SK-N-SH (cell line): ENCODE measurements around the gene MED27. TPM values are rescaled to one million over a fixed set of nuclear protein-coding genes. Genes with fewer than 3 reads are reported as not detected.

Experiments
- CTCF ChIA-PET: fragments of 300-600, 350-600 bp; formaldehyde crosslinking; extraction: SDS; loops from one replicate; lab custom pipeline; 2021; lab: Yijun Ruan, JAX
- POLR2A ChIA-PET: fragments of 350-600 bp; sonication (Branson Sonifier 250); formaldehyde crosslinking; extraction: SDS; loops from one replicate; lab custom pipeline; 2020; ENCODE audit warnings: antibody characterized with exemption, inconsistent platforms; lab: Yijun Ruan, JAX
- DNase-seq: peaks from one replicate; pipeline ENCODE4 v3.0.0; 2012
- H2AFZ ChIP-seq: fragments of 200-600 bp; sonication (generic); 2 replicates; pipeline ENCODE4 v1.8.1; 2016; ENCODE audit warnings: antibody characterized with exemption, mild to moderate bottlenecking, low read depth
- H3F3A ChIP-seq: fragments of 200-600 bp; sonication (generic); replicated peaks from 2 replicates; pipeline ENCODE3; 2016; ENCODE audit warnings: antibody characterized with exemption, mild to moderate bottlenecking; ENCODE audit not compliant: insufficient read depth
- H3K27ac ChIP-seq, 2 experiments: fragments of 200-500 bp in 1 of 2; fragments of 200-600 bp in 1 of 2; sonication (Bioruptor generic) in 1 of 2; sonication (generic), shearing (Covaris generic) in 1 of 2; 2 replicates each; pipeline versions ENCODE4 v1.5.1 to v1.6.1; 2014 to 2016; ENCODE audit warnings: low read depth in 2 of 2, inconsistent platforms in 1 of 2, low read length in 1 of 2, mild to moderate bottlenecking in 1 of 2, mixed read lengths in 1 of 2
- H3K27me3 ChIP-seq: fragments of 200-600 bp; sonication (generic), shearing (Covaris generic); 2 replicates; pipeline ENCODE4 v1.6.1; 2016; ENCODE audit warnings: mixed run types; ENCODE audit not compliant: insufficient read depth
- H3K36me3 ChIP-seq, 2 experiments: fragments of 200-500 bp in 1 of 2; fragments of 200-600 bp in 1 of 2; sonication (Bioruptor generic) in 1 of 2; sonication (generic) in 1 of 2; replicated peaks in 1 of 2; 2 replicates each; pipeline versions ENCODE3 to v1.5.1; 2014 to 2016; ENCODE audit warnings: low read length in 1 of 2, mild to moderate bottlenecking in 1 of 2; ENCODE audit not compliant: insufficient read depth in 2 of 2, control insufficient read depth in 1 of 2
- H3K4me1 ChIP-seq, 2 experiments: fragments of 200-500 bp in 1 of 2; fragments of 200-600 bp in 1 of 2; sonication (Bioruptor generic) in 1 of 2; sonication (generic), shearing (Covaris generic) in 1 of 2; 2 replicates each; pipeline versions ENCODE4 v1.5.1 to v1.6.1; 2014 to 2016; ENCODE audit warnings: low read depth in 1 of 2, low read length in 1 of 2, mixed run types in 1 of 2; ENCODE audit not compliant: insufficient read depth in 2 of 2, control insufficient read depth in 1 of 2
- H3K4me2 ChIP-seq: fragments of 200-600 bp; sonication (generic), shearing (Covaris generic); 2 replicates; pipeline ENCODE4 v1.6.1; 2017; ENCODE audit warnings: mixed run types
- H3K4me3 ChIP-seq, 2 experiments: fragments of 200-500 bp in 1 of 2; fragments of 200-600 bp in 1 of 2; sonication (Bioruptor generic) in 1 of 2; sonication (generic), shearing (Covaris generic) in 1 of 2; 2 replicates each; pipeline versions ENCODE4 v1.5.1 to v1.8.1; 2014 to 2016; ENCODE audit warnings: low read depth in 2 of 2, inconsistent platforms in 1 of 2, low read length in 1 of 2, mild to moderate bottlenecking in 1 of 2, mixed read lengths in 1 of 2, moderate library complexity in 1 of 2
- H3K79me2 ChIP-seq: fragments of 200-600 bp; sonication (generic); 2 replicates; pipeline ENCODE4 v1.8.1; 2017; ENCODE audit warnings: mild to moderate bottlenecking; ENCODE audit not compliant: insufficient read depth
- H3K9ac ChIP-seq: fragments of 200-600 bp; sonication (generic); 2 replicates; pipeline ENCODE4 v1.6.1; 2017; ENCODE audit warnings: mixed run types
- H3K9me2 ChIP-seq: fragments of 200-600 bp; sonication (generic); 2 replicates; pipeline ENCODE4 v1.6.1; 2017; ENCODE audit warnings: mixed run types
- H3K9me3 ChIP-seq: fragments of 200-600 bp; sonication (generic); 2 replicates; pipeline ENCODE4 v1.6.1; 2017; ENCODE audit warnings: mixed run types, mild to moderate bottlenecking, moderate library complexity
- H4K20me1 ChIP-seq: fragments of 200-600 bp; sonication (generic); 2 replicates; pipeline ENCODE4 v1.6.1; 2017; ENCODE audit warnings: mild to moderate bottlenecking, mixed run types; ENCODE audit not compliant: insufficient read depth
- CTCF ChIP-seq: fragments of 200-600 bp; sonication (generic); IDR thresholded peaks from 2 replicates; pipeline ENCODE4 v1.6.1; 2017; ENCODE audit warnings: antibody characterized with exemption, mild to moderate bottlenecking, moderate library complexity
- ELF1 ChIP-seq: IDR thresholded peaks from 2 replicates; pipeline ENCODE4 v1.4.0; 2012
- FOSL2 ChIP-seq: IDR thresholded peaks from 2 replicates; pipeline ENCODE4 v1.4.0; 2012; ENCODE audit warnings: low read depth, mild to moderate bottlenecking, moderate library complexity, borderline replicate concordance
- FOXJ3 ChIP-seq: sonication (generic); formaldehyde crosslinking; IDR thresholded peaks from 2 replicates; pipeline ENCODE4 v1.5.1; 2020; ENCODE audit warnings: mild to moderate bottlenecking, missing genetic modification reagents
- FOXM1 ChIP-seq: IDR thresholded peaks from 2 replicates; pipeline ENCODE4 v1.4.0; 2012; ENCODE audit warnings: low read depth, mild to moderate bottlenecking
- GATA2 ChIP-seq: sonication (generic); formaldehyde crosslinking; IDR thresholded peaks from 2 replicates; pipeline ENCODE4 v1.5.0; 2020; ENCODE audit warnings: mild to moderate bottlenecking, missing genetic modification reagents
- JUND ChIP-seq: IDR thresholded peaks from 2 replicates; pipeline ENCODE4 v1.4.0; 2012
- MEF2A ChIP-seq: IDR thresholded peaks from 2 replicates; pipeline ENCODE4 v1.4.0; 2012; ENCODE audit warnings: low read depth, borderline replicate concordance
- PBX3 ChIP-seq: IDR thresholded peaks from 2 replicates; pipeline ENCODE4; 2012
- RAD21 ChIP-seq: IDR thresholded peaks from 2 replicates; pipeline ENCODE4 v1.6.1; 2012; ENCODE audit warnings: mild to moderate bottlenecking, low read length
- REST ChIP-seq: IDR thresholded peaks from 2 replicates; pipeline ENCODE4 v1.6.1; 2012; ENCODE audit warnings: mild to moderate bottlenecking, low read depth, low read length, moderate library complexity
- RFX5 ChIP-seq: IDR thresholded peaks from 2 replicates; pipeline ENCODE4 v1.6.1; 2012; ENCODE audit warnings: mild to moderate bottlenecking, improper control_type of control experiment, low read length
- RXRA ChIP-seq: IDR thresholded peaks from 2 replicates; pipeline ENCODE4 v1.4.0; 2012; ENCODE audit warnings: low read depth, mild to moderate bottlenecking, borderline replicate concordance
- SIN3A ChIP-seq: IDR thresholded peaks from 2 replicates; pipeline ENCODE4 v1.6.1; 2012; ENCODE audit warnings: low read depth, mild to moderate bottlenecking, low read length, moderate library complexity, borderline replicate concordance
- TAF1 ChIP-seq: IDR thresholded peaks from 2 replicates; pipeline ENCODE4 v1.6.1; 2012; ENCODE audit warnings: low read depth, mild to moderate bottlenecking, low read length, moderate library complexity, borderline replicate concordance
- WGBS: methylation state at CpG from one replicate; pipeline ENCODE4 v1.1.6; 2017; ENCODE audit warnings: low lambda C conversion rate; 5-methylcytosine and 5-hydroxymethylcytosine counted together
- polyA plus RNA-seq, 3 experiments: library from polyadenylated mRNA; depleted of rRNA; stranded (reverse); fragments of >200 nt; gene quantifications; 2 replicates each; pipeline ENCODE4 v1.2.3, GENCODE V29; 2012

The MED27 gene
- polyA plus RNA-seq, 1 of the 3 experiments (the other 2 are of a cell fraction), result 35.0 TPM

DNA sequence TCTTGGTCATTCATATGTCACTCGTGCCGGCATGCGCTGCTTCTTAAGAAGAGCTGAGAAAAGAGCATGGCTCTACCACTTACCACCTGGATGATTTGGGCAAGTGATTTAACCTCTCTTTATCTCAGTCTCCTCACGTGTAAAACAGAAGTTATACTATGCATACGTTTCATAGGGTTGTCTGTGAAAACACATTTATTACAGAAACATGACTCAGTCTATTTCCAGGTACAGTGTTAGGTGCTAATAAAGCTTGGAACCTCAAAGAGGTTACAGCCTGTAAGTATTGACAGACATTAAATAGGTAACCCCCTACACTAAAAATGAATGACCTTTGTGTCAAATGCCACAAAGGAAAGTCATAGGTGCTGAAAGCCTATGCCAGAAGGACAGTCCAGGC lies 43.1 kb downstream of the MED27 start:
- H3K9me3 ChIP-seq, result no peaks in the 10 kb centered on the region
- H3K4me1 ChIP-seq, result peaks cover 7 to 14% of the 10 kb centered on the region in 2 experiments; a peak in 3 of 4 replicates
- TF ChIP-seq GATA2 (CRISPR knock-in tag) (no peak), RAD21 (no peak), MEF2A (no peak), RFX5 (no peak), TAF1 (no peak), FOXM1 (no peak), ELF1 (no peak), FOSL2 (no peak), SIN3A (no peak)
- H3K9me2 ChIP-seq, result no peaks in the 10 kb centered on the region
- no peak overlapping the region for H3K4me2 ChIP-seq
- CTCF ChIA-PET, result interaction anchor here (1.3 kb wide), 1 partner anchor 13 kb away, joined by 3 read pairs; no protein-coding TSS in a partner anchor
- H2AFZ ChIP-seq, result no peak overlapping the region
- peaks cover 70% of the 10 kb centered on the region for H3K79me2 ChIP-seq
- no peak overlapping the region for H3K27ac ChIP-seq
- WGBS, result 96% methylated on average over 5 of the region's 5 CpGs
- POLR2A ChIA-PET, result no interaction called here
- H3K4me3 ChIP-seq, result no peak overlapping the region
- no peaks in the 10 kb centered on the region for H3K27me3 ChIP-seq
- DNase-seq, result no peak
- H4K20me1 ChIP-seq, result no peaks in the 10 kb centered on the region; the same call in 1 of the 2 replicates
- no peak overlapping the region for H3K9ac ChIP-seq
- no peaks in the 10 kb centered on the region for H3F3A ChIP-seq
- H3K36me3 ChIP-seq, result no peaks in the 10 kb centered on the region

- ChIA-PET CTCF (interaction anchor here (1.3 kb wide), 1 partner anchor 12 kb away, joined by 3 read pairs; no protein-coding TSS in a partner anchor), POLR2A (no interaction called here)
- no peaks in the 10 kb centered on the region for H3K27me3 ChIP-seq
- H3F3A ChIP-seq, result no peaks in the 10 kb centered on the region
- no peaks in the 10 kb centered on the region for H3K36me3 ChIP-seq
- H3K9me3 ChIP-seq, result no peaks in the 10 kb centered on the region
- peaks cover 65% of the 10 kb centered on the region for H3K79me2 ChIP-seq
- no peak for DNase-seq
- no peaks in the 10 kb centered on the region for H3K9me2 ChIP-seq
- no peaks in the 10 kb centered on the region; the same call in none of the 2 replicates for H4K20me1 ChIP-seq
- 89% methylated on average over 1 of the region's 1 CpG for WGBS
- H3K27ac ChIP-seq, result no peak overlapping the region
- no peak for TF ChIP-seq CTCF
- no peak for TF ChIP-seq RXRA
- TF ChIP-seq PBX3, result no peak
- no peak for TF ChIP-seq FOXJ3 (CRISPR knock-in tag)
- no peak for TF ChIP-seq JUND
- TF ChIP-seq GATA2 (CRISPR knock-in tag), result no peak
- no peak for TF ChIP-seq REST
- TF ChIP-seq RFX5, result no peak
- H3K4me1 ChIP-seq, result peaks cover 5 to 6% of the 10 kb centered on the region in 2 experiments; a peak in 1 of 4 replicates
- no peak overlapping the region for H3K4me3 ChIP-seq
- no peak overlapping the region for H3K9ac ChIP-seq
- H2AFZ ChIP-seq, result no peak overlapping the region
- H3K4me2 ChIP-seq, result no peak overlapping the region
These were observed 44.0 kb downstream of the MED27 start for GRCh38 chr9:132035679-132036078.
